ENCODE results near the gene MPC2.

Gene MPC2

DNA sequence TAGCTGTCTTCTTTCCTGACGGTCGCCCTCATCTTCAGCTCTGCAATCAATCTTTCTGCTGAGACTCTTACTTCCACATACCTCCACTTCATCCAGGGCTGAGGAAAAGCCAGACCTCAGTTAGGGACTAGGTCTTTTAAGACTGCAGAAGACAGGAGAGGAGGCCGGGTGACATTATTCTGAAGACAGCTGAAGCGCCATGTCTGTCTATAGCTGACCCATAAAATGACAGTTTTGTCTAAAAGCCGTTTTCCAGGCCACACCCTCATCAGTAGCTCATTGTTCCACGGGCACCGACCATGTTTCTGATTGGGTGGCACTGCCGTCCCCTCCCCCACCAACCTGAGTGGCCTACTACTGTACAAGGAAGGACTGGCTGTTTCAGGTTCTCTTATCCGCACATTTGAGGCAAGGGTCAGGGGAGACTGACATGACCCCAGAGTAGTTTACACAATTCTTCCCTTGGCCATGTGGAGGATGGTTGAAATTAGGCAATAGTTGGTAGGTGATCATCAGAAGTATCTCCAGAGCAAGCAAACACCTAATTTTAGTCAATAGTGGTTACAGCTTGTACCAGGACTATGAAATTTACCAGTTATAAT, 22.9 kb downstream of the MPC2 start, which contains the start of gene ADCY10:
Gene ADCY10 (minus strand): TSS at position 240 of the 602 bp plus-strand sequence. CDS start 8,994 bp downstream, outside the sequence.
- Histone ChIP-seq H3K79me2 (ENCODE audit: insufficient read depth, low read length) (no peaks in the 10 kb centered on the region), H3K9me2 (replicated peaks; ENCODE audit: low read depth, low read length) (no peaks in the 10 kb centered on the region), H3K27me3 (ENCODE audit: insufficient read depth, low read length, poor library complexity, severe bottlenecking) (no peaks in the 10 kb centered on the region), H3K4me3 (ENCODE audit: low read length, poor library complexity, severe bottlenecking) (no peak within 1 kb of the TSS), H3K4me1 (ENCODE audit: insufficient read depth, low read length, poor library complexity, severe bottlenecking) (no peaks in the 10 kb centered on the region), H2AFZ (ENCODE audit: low read length) (no peak within 1 kb of the TSS), H3K9me3 (ENCODE audit: insufficient read depth, low read depth, low read length) (peaks cover 15% of the 10 kb centered on the region; the same call in 1 of the 2 replicates), H4K20me1 (ENCODE audit: insufficient read depth, low read length, poor library complexity, severe bottlenecking) (no peaks in the 10 kb centered on the region), H3F3A (ENCODE audit: low read depth) (no peaks in the 10 kb centered on the region), H3K36me3 (ENCODE audit: insufficient read depth, low read length) (peaks cover 20% of the 10 kb centered on the region), H3K4me2 (ENCODE audit: low read depth, low read length, poor library complexity, severe bottlenecking) (no peak within 1 kb of the TSS), H3K9ac (ENCODE audit: low read depth, low read length, poor library complexity, severe bottlenecking) (no peak within 1 kb of the TSS)
- TF ChIP-seq, protein P1, sequence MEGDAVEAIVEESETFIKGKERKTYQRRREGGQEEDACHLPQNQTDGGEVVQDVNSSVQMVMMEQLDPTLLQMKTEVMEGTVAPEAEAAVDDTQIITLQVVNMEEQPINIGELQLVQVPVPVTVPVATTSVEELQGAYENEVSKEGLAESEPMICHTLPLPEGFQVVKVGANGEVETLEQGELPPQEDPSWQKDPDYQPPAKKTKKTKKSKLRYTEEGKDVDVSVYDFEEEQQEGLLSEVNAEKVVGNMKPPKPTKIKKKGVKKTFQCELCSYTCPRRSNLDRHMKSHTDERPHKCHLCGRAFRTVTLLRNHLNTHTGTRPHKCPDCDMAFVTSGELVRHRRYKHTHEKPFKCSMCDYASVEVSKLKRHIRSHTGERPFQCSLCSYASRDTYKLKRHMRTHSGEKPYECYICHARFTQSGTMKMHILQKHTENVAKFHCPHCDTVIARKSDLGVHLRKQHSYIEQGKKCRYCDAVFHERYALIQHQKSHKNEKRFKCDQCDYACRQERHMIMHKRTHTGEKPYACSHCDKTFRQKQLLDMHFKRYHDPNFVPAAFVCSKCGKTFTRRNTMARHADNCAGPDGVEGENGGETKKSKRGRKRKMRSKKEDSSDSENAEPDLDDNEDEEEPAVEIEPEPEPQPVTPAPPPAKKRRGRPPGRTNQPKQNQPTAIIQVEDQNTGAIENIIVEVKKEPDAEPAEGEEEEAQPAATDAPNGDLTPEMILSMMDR (conservative IDR thresholded peaks at IDR 0.05; ENCODE audit: low read length), result no peak
- TF ChIP-seq EZH2phosphoT487 (IDR thresholded peaks at IDR 0.05; ENCODE audit: borderline replicate concordance), result no peak

GRCh38 chr1:167912294-167912693, 24.6 kb downstream of the MPC2 start:
- Histone ChIP-seq H2AFZ (ENCODE audit: low read length) (no peak overlapping the region), H3K4me1 (ENCODE audit: insufficient read depth, low read length, poor library complexity, severe bottlenecking) (no peaks in the 10 kb centered on the region), H3K9me2 (replicated peaks; ENCODE audit: low read depth, low read length) (no peaks in the 10 kb centered on the region), H3F3A (ENCODE audit: low read depth) (no peaks in the 10 kb centered on the region), H3K9ac (ENCODE audit: low read depth, low read length, poor library complexity, severe bottlenecking) (no peak overlapping the region), H3K4me2 (ENCODE audit: low read depth, low read length, poor library complexity, severe bottlenecking) (no peak overlapping the region), H3K27me3 (ENCODE audit: insufficient read depth, low read length, poor library complexity, severe bottlenecking) (no peaks in the 10 kb centered on the region), H3K36me3 (ENCODE audit: insufficient read depth, low read length) (peaks cover 13% of the 10 kb centered on the region; the same call in 1 of the 2 replicates), H3K9me3 (ENCODE audit: insufficient read depth, low read depth, low read length) (peaks cover 19% of the 10 kb centered on the region; the same call in 1 of the 2 replicates), H3K79me2 (ENCODE audit: insufficient read depth, low read length) (no peaks in the 10 kb centered on the region), H3K4me3 (ENCODE audit: low read length, poor library complexity, severe bottlenecking) (no peak overlapping the region), H4K20me1 (ENCODE audit: insufficient read depth, low read length, poor library complexity, severe bottlenecking) (no peaks in the 10 kb centered on the region)
- TF ChIP-seq EZH2phosphoT487 (IDR thresholded peaks at IDR 0.05; ENCODE audit: borderline replicate concordance), result no peak
- TF ChIP-seq, protein P1 (conservative IDR thresholded peaks at IDR 0.05; ENCODE audit: low read length), result no peak

- Histone ChIP-seq H3K9me2 (replicated peaks; ENCODE audit: low read depth, low read length) (no peaks in the 10 kb centered on the region), H3K9ac (ENCODE audit: low read depth, low read length, poor library complexity, severe bottlenecking) (no peak overlapping the region), H2AFZ (ENCODE audit: low read length) (no peak overlapping the region), H3F3A (ENCODE audit: low read depth) (no peaks in the 10 kb centered on the region), H3K9me3 (ENCODE audit: insufficient read depth, low read depth, low read length) (peaks cover 19% of the 10 kb centered on the region; the same call in 1 of the 2 replicates), H4K20me1 (ENCODE audit: insufficient read depth, low read length, poor library complexity, severe bottlenecking) (no peaks in the 10 kb centered on the region), H3K36me3 (ENCODE audit: insufficient read depth, low read length) (peaks cover 5% of the 10 kb centered on the region; the same call in 1 of the 2 replicates), H3K4me3 (ENCODE audit: low read length, poor library complexity, severe bottlenecking) (no peak overlapping the region), H3K4me1 (ENCODE audit: insufficient read depth, low read length, poor library complexity, severe bottlenecking) (no peaks in the 10 kb centered on the region), H3K4me2 (ENCODE audit: low read depth, low read length, poor library complexity, severe bottlenecking) (no peak overlapping the region), H3K27me3 (ENCODE audit: insufficient read depth, low read length, poor library complexity, severe bottlenecking) (no peaks in the 10 kb centered on the region), H3K79me2 (ENCODE audit: insufficient read depth, low read length) (no peaks in the 10 kb centered on the region)
- no peak for TF ChIP-seq EZH2phosphoT487 (IDR thresholded peaks at IDR 0.05; ENCODE audit: borderline replicate concordance)
Measured at GRCh38 chr1:167911413-167911812, 25.5 kb downstream of the MPC2 start.

GRCh38 chr1:167910530-167910929, 26.3 kb downstream of the MPC2 start:
- Histone ChIP-seq H3K9ac (ENCODE audit: low read depth, low read length, poor library complexity, severe bottlenecking) (no peak overlapping the region), H2AFZ (ENCODE audit: low read length) (no peak overlapping the region)

More at GRCh38 chr1:167910530-167910929, 26.3 kb downstream of the MPC2 start:
- no peak for TF ChIP-seq EZH2phosphoT487 (IDR thresholded peaks at IDR 0.05; ENCODE audit: borderline replicate concordance)
- TF ChIP-seq, protein P1 (conservative IDR thresholded peaks at IDR 0.05; ENCODE audit: low read length), result no peak
- H3K9me2 ChIP-seq (replicated peaks; ENCODE audit: low read depth, low read length), result no peaks in the 10 kb centered on the region
- H3K79me2 ChIP-seq (ENCODE audit: insufficient read depth, low read length), result no peaks in the 10 kb centered on the region
- no peaks in the 10 kb centered on the region for H3K4me1 ChIP-seq (ENCODE audit: insufficient read depth, low read length, poor library complexity, severe bottlenecking)
- H3K4me2 ChIP-seq (ENCODE audit: low read depth, low read length, poor library complexity, severe bottlenecking), result no peak overlapping the region
- no peaks in the 10 kb centered on the region for H3K36me3 ChIP-seq (ENCODE audit: insufficient read depth, low read length)
- no peaks in the 10 kb centered on the region for H4K20me1 ChIP-seq (ENCODE audit: insufficient read depth, low read length, poor library complexity, severe bottlenecking)
- peaks cover 19% of the 10 kb centered on the region; the same call in 1 of the 2 replicates for H3K9me3 ChIP-seq (ENCODE audit: insufficient read depth, low read depth, low read length)
- H3K27me3 ChIP-seq (ENCODE audit: insufficient read depth, low read length, poor library complexity, severe bottlenecking), result no peaks in the 10 kb centered on the region
- H3F3A ChIP-seq (ENCODE audit: low read depth), result no peaks in the 10 kb centered on the region
- no peak overlapping the region for H3K4me3 ChIP-seq (ENCODE audit: low read length, poor library complexity, severe bottlenecking)

Data from Loucy (cell line).